Spleen (tissue), 11 donors: Measurements from ENCODE around the gene ANGPTL2. TPM values are rescaled to one million over a fixed set of nuclear protein-coding genes. Genes with fewer than 3 reads are reported as not detected.
A peak's percentile ranks its signal among the peaks of the same experiment; 100 is the strongest.

Source experiments
- DNase-seq: peaks from one replicate; pipeline ENCODE4 v3.0.0-alpha.2; 2020
- H3K27ac ChIP-seq, 8 donors: fragments of 200-600 bp; sonication (generic) in 7 of 8; 1 replicate in 4 of 8; 2 replicates in 4 of 8; pipeline versions ENCODE4 v1.5.0 to v1.8.0; 2016 to 2021; ENCODE audit warnings: inconsistent platforms in 4 of 8, mild to moderate bottlenecking in 4 of 8, moderate library complexity in 1 of 8
- H3K27me3 ChIP-seq, 7 donors: fragments of 200-600 bp; sonication (generic) in 6 of 7; replicated peaks in 1 of 7; 1 replicate in 4 of 7; 2 replicates in 3 of 7; pipeline versions ENCODE4 v1.5.0 to v1.8.0; 2016 to 2021; ENCODE audit warnings: inconsistent platforms in 3 of 7, mild to moderate bottlenecking in 1 of 7
- H3K36me3 ChIP-seq, 6 donors: fragments of 200-600 bp; sonication (generic) in 5 of 6; 1 replicate in 4 of 6; 2 replicates in 2 of 6; pipeline versions ENCODE4 v1.5.0 to v1.8.0; 2016 to 2021; ENCODE audit warnings: inconsistent platforms in 2 of 6
- H3K4me1 ChIP-seq, 6 donors: fragments of 200-600 bp; sonication (generic) in 5 of 6; 1 replicate in 3 of 6; 2 replicates in 3 of 6; pipeline versions ENCODE4 v1.5.0 to v1.8.0; 2016 to 2021; ENCODE audit warnings: inconsistent platforms in 3 of 6
- H3K4me3 ChIP-seq, 8 donors: fragments of 200-600 bp; sonication (generic) in 7 of 8; 1 replicate in 4 of 8; 2 replicates in 4 of 8; pipeline versions ENCODE4 v1.5.0 to v1.8.0; 2016 to 2021; ENCODE audit warnings: inconsistent platforms in 4 of 8, mild to moderate bottlenecking in 4 of 8, moderate library complexity in 2 of 8
- H3K9me3 ChIP-seq, 8 donors: fragments of 200-600 bp; sonication (generic) in 7 of 8; 1 replicate in 4 of 8; 2 replicates in 4 of 8; pipeline versions ENCODE4 v1.5.0 to v1.8.0; 2016 to 2021; ENCODE audit warnings: inconsistent platforms in 4 of 8
- POLR2A ChIP-seq, 3 donors: fragments of 450-650 bp; IDR thresholded peaks; one replicate each; pipeline ENCODE4 v1.5.1; 2017; ENCODE audit warnings: antibody characterized with exemption in 3 of 3, mild to moderate bottlenecking in 1 of 3
- POLR2AphosphoS5 ChIP-seq, 3 donors: sonication (generic); formaldehyde crosslinking; IDR thresholded peaks; one replicate each; pipeline ENCODE4 v1.5.1; 2017; ENCODE audit warnings: antibody characterized with exemption in 3 of 3
- WGBS, 5 donors: extraction: QIAGEN DNeasy Blood & Tissue Kit in 3 of 5; methylation state at CpG; one replicate each; pipeline versions ENCODE4 v1.1.5 to v1.1.7; 2013 to 2018; 5-methylcytosine and 5-hydroxymethylcytosine counted together
- intact Hi-C: fragments of 100-400 bp; cut with DNase I; formaldehyde crosslinking; loops from one replicate; pipeline ENCODE4 v1.15.0; 2023; ENCODE audit warnings: low total_unique reads
- polyA plus RNA-seq, 3 donors: library from polyadenylated mRNA; stranded (reverse); fragments of 200-250 nt; gene quantifications; one replicate each; pipeline ENCODE4 v1.2.1, GENCODE V29; 2013
- total RNA-seq, 7 donors: library from RNA; depleted of rRNA in 3 of 7; stranded (reverse); fragments of >200 nt in 3 of 7; fragmentation: NEBNext Ultra II Directional in 4 of 7; extraction: Animal tissue kit (Norgen Biotek cat#: 25700) in 4 of 7; gene quantifications; one replicate each; pipeline versions ENCODE4 v1.1.0 to v1.2.1, GENCODE V29; 2016 to 2021
- TF ChIP-seq, protein P1 (sequence below), 11 experiments: fragments of 200-600 bp in 7 of 11; fragments of 450-650 bp in 4 of 11; sonication (generic) in 4 of 11; IDR thresholded peaks in 8 of 11; conservative IDR thresholded peaks in 3 of 11; 1 replicate in 7 of 11; 2 replicates in 4 of 11; pipeline versions ENCODE4 v1.4.0 to v1.8.0; 2016 to 2021; ENCODE audit warnings: antibody characterized with exemption in 11 of 11, inconsistent platforms in 4 of 11, mild to moderate bottlenecking in 1 of 11
- donor health status: healthy with polysubstance abuse.
- donor health status: DM: no; HTN: no; CAD: no; lungs with moderate emphysema.
- donor health status: DM: no; HTN: no; CAD: no.
- donor health status: Bipolar disorder and iron deficiency.
- donor health status: healthy.
- donor health status: DM: no; HTN: no; CAD: no.
- donor health status: DM: yes; HTN: yes; CAD: no.

Gene ANGPTL2
- total and polyA plus RNA-seq, 10 donors, result 6.6 to 103 (median 48.1) TPM

DNA sequence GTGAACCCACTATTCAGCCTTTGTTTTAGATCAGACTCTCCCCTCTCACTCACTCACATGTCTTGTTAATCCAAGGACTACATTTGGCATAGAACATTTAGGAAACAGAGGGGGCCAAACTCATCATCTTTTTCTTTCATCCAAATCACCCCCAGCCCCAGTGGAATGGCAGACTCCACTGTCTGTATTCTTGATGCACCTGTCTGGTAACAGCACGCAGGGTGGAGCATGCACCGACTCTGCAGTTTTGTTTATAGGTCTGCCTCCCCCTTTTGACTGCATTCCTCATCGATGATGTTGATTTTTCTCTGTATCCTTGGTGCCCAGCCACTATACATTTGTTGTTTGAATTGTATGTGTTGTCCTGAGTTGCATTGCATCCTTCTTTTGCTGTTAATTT lies 66.0 kb downstream of the ANGPTL2 start:
- H3K27ac ChIP-seq, result no peak overlapping the region
- H3K27me3 ChIP-seq, result no peaks in the 10 kb centered on the region
- TF ChIP-seq, protein P1, sequence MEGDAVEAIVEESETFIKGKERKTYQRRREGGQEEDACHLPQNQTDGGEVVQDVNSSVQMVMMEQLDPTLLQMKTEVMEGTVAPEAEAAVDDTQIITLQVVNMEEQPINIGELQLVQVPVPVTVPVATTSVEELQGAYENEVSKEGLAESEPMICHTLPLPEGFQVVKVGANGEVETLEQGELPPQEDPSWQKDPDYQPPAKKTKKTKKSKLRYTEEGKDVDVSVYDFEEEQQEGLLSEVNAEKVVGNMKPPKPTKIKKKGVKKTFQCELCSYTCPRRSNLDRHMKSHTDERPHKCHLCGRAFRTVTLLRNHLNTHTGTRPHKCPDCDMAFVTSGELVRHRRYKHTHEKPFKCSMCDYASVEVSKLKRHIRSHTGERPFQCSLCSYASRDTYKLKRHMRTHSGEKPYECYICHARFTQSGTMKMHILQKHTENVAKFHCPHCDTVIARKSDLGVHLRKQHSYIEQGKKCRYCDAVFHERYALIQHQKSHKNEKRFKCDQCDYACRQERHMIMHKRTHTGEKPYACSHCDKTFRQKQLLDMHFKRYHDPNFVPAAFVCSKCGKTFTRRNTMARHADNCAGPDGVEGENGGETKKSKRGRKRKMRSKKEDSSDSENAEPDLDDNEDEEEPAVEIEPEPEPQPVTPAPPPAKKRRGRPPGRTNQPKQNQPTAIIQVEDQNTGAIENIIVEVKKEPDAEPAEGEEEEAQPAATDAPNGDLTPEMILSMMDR (IDR thresholded peaks at IDR 0.05 in 8 of 11, conservative IDR thresholded peaks at IDR 0.05 in 3 of 11), result no peak
- TF ChIP-seq POLR2AphosphoS5 (IDR thresholded peaks at IDR 0.05), result no peak
- TF ChIP-seq POLR2A (IDR thresholded peaks at IDR 0.05), result no peak
- H3K4me1 ChIP-seq, result peaks cover 0 to 43% (median 13%) of the 10 kb centered on the region in 6 donors
- no peak for DNase-seq
- intact Hi-C loops, result no loop called here
- WGBS, 5 donors, result 90 to 98% (median 94%) methylated on average over 3 of the region's 3 CpGs
- H3K9me3 ChIP-seq, result no peaks in the 10 kb centered on the region
- no peak overlapping the region for H3K4me3 ChIP-seq
- peaks cover 0 to 14% (median 0%) of the 10 kb centered on the region in 6 donors for H3K36me3 ChIP-seq

GRCh38 chr9:127055745-127056402 lies 66.6 kb downstream of the ANGPTL2 start:
- no peak overlapping the region for H3K27ac ChIP-seq
- H3K9me3 ChIP-seq, result no peaks in the 10 kb centered on the region
- no peak for DNase-seq
- H3K27me3 ChIP-seq, result no peaks in the 10 kb centered on the region
- peaks cover 0 to 14% (median 0%) of the 10 kb centered on the region in 6 donors for H3K36me3 ChIP-seq
- no peak overlapping the region for H3K4me3 ChIP-seq
- TF ChIP-seq POLR2A (IDR thresholded peaks at IDR 0.05) (no peak), POLR2AphosphoS5 (IDR thresholded peaks at IDR 0.05) (no peak)
- TF ChIP-seq, protein P1 (IDR thresholded peaks at IDR 0.05 in 8 of 11, conservative IDR thresholded peaks at IDR 0.05 in 3 of 11), result no peak
- peaks cover 0 to 44% (median 15%) of the 10 kb centered on the region in 6 donors for H3K4me1 ChIP-seq
- intact Hi-C loops, result no loop called here

- intact Hi-C loops, result no loop called here
- WGBS, 5 donors, result 82 to 92% (median 88%) methylated on average over 5 of the region's 5 CpGs
Observed at GRCh38 chr9:127053960-127054359, 68.5 kb downstream of the ANGPTL2 start.

More at GRCh38 chr9:127053960-127054359, 68.5 kb downstream of the ANGPTL2 start:
- TF ChIP-seq, protein P1 (IDR thresholded peaks at IDR 0.05 in 8 of 11, conservative IDR thresholded peaks at IDR 0.05 in 3 of 11), result no peak
- TF ChIP-seq POLR2AphosphoS5 (IDR thresholded peaks at IDR 0.05) (no peak), POLR2A (IDR thresholded peaks at IDR 0.05) (no peak)
- peaks cover 7 to 56% (median 21%) of the 10 kb centered on the region in 6 donors for H3K4me1 ChIP-seq
- no peak for DNase-seq
- H3K27ac ChIP-seq, result peak overlapping the region in 7 of 8 donors; percentile 61 to 80 (median 73)
- H3K27me3 ChIP-seq, result no peaks in the 10 kb centered on the region
- no peaks in the 10 kb centered on the region for H3K9me3 ChIP-seq
- no peak overlapping the region for H3K4me3 ChIP-seq
- H3K36me3 ChIP-seq, result peaks cover 0 to 14% (median 0%) of the 10 kb centered on the region in 6 donors
